HepG2 (cell line): Measurements from ENCODE around the gene NOL8. TPM values are rescaled to one million over a fixed set of nuclear protein-coding genes. Genes with fewer than 3 reads are reported as not detected.

Experiments
- GABPB1 ChIP-seq: IDR thresholded peaks from 2 replicates; pipeline ENCODE4 v1.6.1; 2016; ENCODE audit warnings: mild to moderate bottlenecking, missing genetic modification reagents, moderate library complexity, missing compliant biosample characterization
- GMEB2 ChIP-seq: IDR thresholded peaks from 2 replicates; pipeline ENCODE4 v1.6.1; 2016; ENCODE audit warnings: missing biosample characterization, missing genetic modification reagents, low read depth
- HIC2 ChIP-seq: sonication (generic); formaldehyde crosslinking; IDR thresholded peaks from 2 replicates; pipeline ENCODE4 v1.9.0; 2022; ENCODE audit warnings: low read depth, missing genetic modification reagents
- HNRNPUL1 ChIP-seq: fragments of 200-400 bp; formaldehyde crosslinking; IDR thresholded peaks from 2 replicates; pipeline ENCODE4 v1.6.1; 2017; ENCODE audit warnings: low read depth, mild to moderate bottlenecking, low read length, moderate library complexity
- IRX3 ChIP-seq: sonication (generic); formaldehyde crosslinking; IDR thresholded peaks from 2 replicates; pipeline ENCODE4 v1.8.1; 2023; ENCODE audit warnings: mild to moderate bottlenecking, low read depth, missing genetic modification reagents, borderline replicate concordance
- NCOA5 ChIP-seq: sonication (generic); formaldehyde crosslinking; IDR thresholded peaks from 2 replicates; pipeline ENCODE4 v1.4.0; 2020; ENCODE audit warnings: missing genetic modification reagents
- NR0B2 ChIP-seq: sonication (generic); formaldehyde crosslinking; IDR thresholded peaks from 2 replicates; pipeline ENCODE4 v1.4.0; 2020; ENCODE audit warnings: mild to moderate bottlenecking, missing genetic modification reagents
- POLR2AphosphoS5 ChIP-seq: IDR thresholded peaks from 2 replicates; pipeline ENCODE4 v1.6.1; 2012; ENCODE audit warnings: low read depth, low read length
- RCOR2 ChIP-seq: IDR thresholded peaks from 2 replicates; pipeline ENCODE4 v1.6.1; 2016; ENCODE audit warnings: missing biosample characterization, missing genetic modification reagents
- SETDB1 ChIP-seq: sonication (generic); formaldehyde crosslinking; IDR thresholded peaks from 2 replicates; pipeline ENCODE4 v1.5.1; 2020; ENCODE audit warnings: missing genetic modification reagents, mild to moderate bottlenecking, borderline replicate concordance
- XBP1 ChIP-seq: sonication (generic); formaldehyde crosslinking; IDR thresholded peaks from 2 replicates; pipeline ENCODE4 v1.5.0; 2020; ENCODE audit warnings: missing genetic modification reagents
- ZBTB4 ChIP-seq: sonication (generic); formaldehyde crosslinking; IDR thresholded peaks from 2 replicates; pipeline ENCODE4 v1.4.0; 2020; ENCODE audit warnings: missing genetic modification reagents, mild to moderate bottlenecking, borderline replicate concordance
- ZNF17 ChIP-seq: sonication (generic); formaldehyde crosslinking; IDR thresholded peaks from 2 replicates; pipeline ENCODE4 v1.5.0; 2020; ENCODE audit warnings: mild to moderate bottlenecking, missing genetic modification reagents
- ZNF260 ChIP-seq: sonication (generic); formaldehyde crosslinking; IDR thresholded peaks from 2 replicates; pipeline ENCODE4 v1.4.0; 2020; ENCODE audit warnings: missing genetic modification reagents, low read depth, mild to moderate bottlenecking, borderline replicate concordance
- ZNF333 ChIP-seq: sonication (generic); formaldehyde crosslinking; IDR thresholded peaks from 2 replicates; pipeline ENCODE4 v1.4.0; 2020; ENCODE audit warnings: mild to moderate bottlenecking, missing genetic modification reagents, borderline replicate concordance
- ZNF33A ChIP-seq: sonication (generic); formaldehyde crosslinking; IDR thresholded peaks from 2 replicates; pipeline ENCODE4 v1.5.1; 2020; ENCODE audit warnings: missing genetic modification reagents, mild to moderate bottlenecking, moderate library complexity, borderline replicate concordance
- ZNF543 ChIP-seq: sonication (generic); formaldehyde crosslinking; IDR thresholded peaks from 2 replicates; pipeline ENCODE4 v1.4.0; 2020; ENCODE audit warnings: mild to moderate bottlenecking, missing genetic modification reagents
- ZNF7 ChIP-seq: IDR thresholded peaks from 2 replicates; pipeline ENCODE4 v1.6.1; 2016; ENCODE audit warnings: missing biosample characterization, missing genetic modification reagents
- ZNF75D ChIP-seq: sonication (generic); formaldehyde crosslinking; IDR thresholded peaks from 2 replicates; pipeline ENCODE4 v1.8.1; 2023; ENCODE audit warnings: missing genetic modification reagents, mild to moderate bottlenecking, borderline replicate concordance
- ZNF83 ChIP-seq: sonication (generic); formaldehyde crosslinking; IDR thresholded peaks from 2 replicates; pipeline ENCODE4 v1.4.0; 2020; ENCODE audit warnings: missing genetic modification reagents, mild to moderate bottlenecking, borderline replicate concordance
- ZNF850 ChIP-seq: sonication (generic); formaldehyde crosslinking; conservative IDR thresholded peaks from 2 replicates; pipeline ENCODE4 v1.9.0; 2021; ENCODE audit warnings: mild to moderate bottlenecking, missing genetic modification reagents
- polyA plus RNA-seq, 8 experiments: library from polyadenylated mRNA; depleted of rRNA in 3 of 8; stranded (reverse) in 7 of 8; unstranded in 1 of 8; fragments of >200 nt; fragmentation: Illumina TruSeq in 4 of 8; extraction: Trizol in 4 of 8; gene quantifications; 2 replicates each; pipeline versions ENCODE4 v1.2.1 to v1.2.3, GENCODE V29; 2011 to 2016; ENCODE audit warnings: low read depth in 4 of 8, missing spikeins in 1 of 8, mixed read lengths in 1 of 8; ENCODE audit not compliant: insufficient read depth in 1 of 8
- total RNA-seq, 5 experiments: library from RNA; depleted of rRNA; stranded (reverse); fragments of >200 nt; fragmentation: Illumina TruSeq; extraction: Trizol; gene quantifications; 2 replicates each; pipeline ENCODE4 v1.2.3, GENCODE V29; 2016; ENCODE audit warnings: low read depth in 1 of 5

Gene NOL8
- total and polyA plus RNA-seq, 2 of the 13 experiments (the other 11 are each of a cell fraction or from before 2014, with no cell fraction given) = 12.8 to 36.3 TPM

- TF ChIP-seq ZNF75D (CRISPR knock-in tag) (no peak), NCOA5 (CRISPR knock-in tag) (0 out of 2 replicates have a peak, but pooled peaks have one; percentile 69), ZNF260 (CRISPR knock-in tag) (no peak), HIC2 (CRISPR knock-in tag) (0 out of 2 replicates have a peak, but pooled peaks have one; percentile 35), HNRNPUL1 (peak; percentile 77; the same call in 1 of the 2 replicates), ZNF7 (CRISPR knock-in tag) (0 out of 2 replicates have a peak, but pooled peaks have one; percentile 6), ZNF83 (no peak), ZBTB4 (CRISPR knock-in tag) (0 out of 2 replicates have a peak, but pooled peaks have one; percentile 48), ZNF333 (CRISPR knock-in tag) (no peak; the same call in none of the 2 replicates), XBP1 (CRISPR knock-in tag) (peak; percentile 91; the same call in 1 of the 2 replicates), IRX3 (CRISPR knock-in tag) (peak; percentile 71; the same call in 1 of the 2 replicates), ZNF17 (CRISPR knock-in tag) (no peak), RCOR2 (no peak), ZNF543 (0 out of 2 replicates have a peak, but pooled peaks have one; percentile 38), NR0B2 (CRISPR knock-in tag) (peak; percentile 98), GMEB2 (peak; percentile 76), ZNF850 (CRISPR knock-in tag) (no peak), ZNF33A (CRISPR knock-in tag) (no peak), GABPB1 (peak; percentile 91), SETDB1 (CRISPR knock-in tag) (no peak), POLR2AphosphoS5 (peak; percentile 96)
Observed at GRCh38 chr9:92293452-92294296, 31.5 kb downstream of the NOL8 start, which contains the start of gene IARS1 (continued).
